Measurements from ENCODE around the gene HLA-DRB5.
"Not testable (repeated sequence)": the region's sequence is repeated elsewhere in the genome, so short reads cannot be mapped to it uniquely, and the experiment has no call there.

Gene HLA-DRB5

GRCh38 chr6:32529697-32530430 is at the start of gene HLA-DRB5:
Gene HLA-DRB5, minus strand, starts transcription at chr6:32530287. Its CDS starts 63 bp downstream, at chr6:32530224.
- peak; percentile 2 for DNase-seq

GRCh38 chr6:32578962-32579361 is 48.9 kb upstream of the HLA-DRB5 start:
- DNase-seq, result no peak

DNA sequence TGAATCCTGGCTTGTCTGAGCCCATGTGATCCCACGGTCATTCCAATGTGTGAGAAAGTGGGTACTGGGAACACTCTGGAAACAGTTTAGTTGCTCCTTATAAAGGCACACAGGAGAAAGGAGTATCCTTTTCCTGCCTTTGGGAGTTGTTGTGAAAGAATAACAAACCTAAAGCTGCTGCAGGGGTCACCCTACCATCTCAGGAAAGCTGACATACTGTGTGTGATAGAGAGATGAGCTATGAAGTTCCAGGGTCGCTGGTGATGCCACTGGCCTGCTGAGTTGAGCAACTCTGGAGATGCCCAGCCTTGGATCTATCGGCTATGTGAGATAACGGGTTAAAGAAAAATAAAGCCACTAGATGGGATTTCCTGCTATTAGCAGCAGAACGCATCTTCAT is 47.4 kb upstream of the HLA-DRB5 start:
- not testable (repeated sequence) for DNase-seq

DNA sequence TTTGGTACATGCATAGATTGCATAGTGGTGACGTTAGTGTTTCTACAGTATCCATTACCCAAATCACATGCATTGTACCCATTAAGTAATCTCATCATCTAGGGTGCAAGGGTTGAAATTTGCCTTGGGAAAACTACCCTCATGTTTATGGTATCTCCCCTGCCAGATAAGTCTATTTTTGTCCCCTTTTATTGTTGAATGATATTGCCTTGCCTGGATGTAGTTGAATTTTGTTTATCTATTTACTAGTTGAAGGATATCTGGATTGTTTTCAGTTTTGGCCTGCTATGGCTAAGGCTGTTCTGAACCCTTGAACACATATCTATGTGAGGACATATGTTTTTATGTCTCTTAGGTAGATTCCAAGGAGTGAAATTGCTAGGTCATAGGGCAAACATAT is 46.2 kb upstream of the HLA-DRB5 start:
- no peak for DNase-seq

DNA sequence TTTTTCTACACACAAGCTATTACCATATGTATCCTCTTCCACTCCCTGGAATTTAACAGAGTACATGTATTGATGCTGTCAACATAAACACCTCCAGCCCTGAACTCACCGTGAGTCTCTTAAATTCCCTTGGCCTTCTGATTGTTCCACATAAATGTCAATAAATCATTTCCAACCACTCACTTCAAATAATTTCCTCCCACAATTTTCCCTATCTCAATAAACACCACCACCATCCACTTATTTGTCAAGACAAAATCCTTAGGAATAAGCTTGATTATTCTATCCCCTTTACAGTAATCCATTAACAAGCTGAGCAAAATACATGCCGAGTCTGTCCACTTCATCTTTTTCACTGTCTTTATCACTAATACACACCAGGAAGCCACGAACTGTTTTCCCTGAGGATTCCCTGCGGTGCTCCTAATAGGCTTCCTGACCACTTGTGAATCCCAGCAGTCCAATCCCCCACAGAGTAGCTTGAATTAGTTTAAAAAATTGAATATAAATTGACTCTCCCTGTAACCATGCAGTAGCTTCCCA is 40.3 kb upstream of the HLA-DRB5 start:
- DNase-seq, result no peak

DNA sequence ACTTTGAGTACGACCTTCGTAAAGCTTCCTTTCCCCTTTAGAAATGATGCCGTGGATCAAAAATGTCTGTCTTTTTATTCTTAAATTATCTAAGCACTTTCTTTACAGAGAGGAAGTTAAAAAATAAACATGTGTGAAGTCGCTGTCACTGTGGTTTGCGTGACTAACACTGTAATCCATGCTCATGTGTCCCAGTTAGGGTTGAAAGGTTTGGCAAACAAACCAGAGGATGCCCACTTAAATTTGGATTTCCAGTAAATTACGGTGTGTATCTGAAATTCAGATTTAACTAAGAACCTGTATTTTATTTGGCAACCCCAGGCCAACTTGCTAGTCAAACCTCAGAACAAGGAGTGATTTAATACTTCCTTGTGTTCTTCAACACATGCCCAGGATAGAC is 38.5 kb upstream of the HLA-DRB5 start:
- no peak for DNase-seq

DNA sequence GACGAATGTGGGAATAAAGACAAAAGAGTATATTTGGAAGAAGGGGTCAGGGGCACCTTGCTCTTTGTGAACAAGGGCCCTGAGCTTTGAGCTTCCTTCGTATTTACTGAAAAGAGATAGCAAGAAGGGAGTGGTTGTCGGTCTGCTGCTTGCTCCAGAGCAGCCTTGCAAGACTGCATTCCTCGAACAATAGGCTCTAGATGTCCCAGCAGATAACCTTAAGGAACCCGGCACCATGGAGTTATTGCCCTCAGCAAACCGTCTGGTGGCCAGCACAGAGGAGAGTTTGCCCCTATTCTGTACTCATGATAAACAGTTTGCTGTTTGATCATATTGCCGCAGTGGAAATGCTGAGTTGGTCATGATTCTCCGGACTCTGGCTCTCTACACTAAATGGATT is 36.9 kb upstream of the HLA-DRB5 start:
- DNase-seq, result no peak

GRCh38 chr6:32565511-32565910 is 35.4 kb upstream of the HLA-DRB5 start:
- no peak for DNase-seq

- no peak for DNase-seq
These were observed 32.9 kb upstream of the HLA-DRB5 start for GRCh38 chr6:32562940-32563339.

DNA sequence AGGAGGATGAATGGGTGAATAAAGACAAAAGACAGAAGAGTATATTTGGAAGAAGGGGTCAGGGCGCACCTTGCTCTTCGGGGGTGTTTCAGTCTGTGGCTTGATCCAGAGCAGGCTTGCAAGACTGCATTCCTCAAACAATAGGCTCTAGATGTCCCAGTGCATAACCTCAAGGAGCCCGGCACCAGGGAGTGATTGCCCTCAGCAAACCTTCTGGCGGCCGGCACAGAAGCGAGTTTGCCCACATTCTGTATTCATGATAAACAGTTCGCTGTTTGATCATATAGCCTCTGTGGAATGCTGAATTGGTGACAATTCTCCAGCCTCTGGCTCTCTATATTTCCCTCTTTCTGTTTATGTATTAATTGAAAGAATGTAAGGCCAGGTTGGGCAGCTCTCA is 29.7 kb upstream of the HLA-DRB5 start:
- no peak for DNase-seq

DNA sequence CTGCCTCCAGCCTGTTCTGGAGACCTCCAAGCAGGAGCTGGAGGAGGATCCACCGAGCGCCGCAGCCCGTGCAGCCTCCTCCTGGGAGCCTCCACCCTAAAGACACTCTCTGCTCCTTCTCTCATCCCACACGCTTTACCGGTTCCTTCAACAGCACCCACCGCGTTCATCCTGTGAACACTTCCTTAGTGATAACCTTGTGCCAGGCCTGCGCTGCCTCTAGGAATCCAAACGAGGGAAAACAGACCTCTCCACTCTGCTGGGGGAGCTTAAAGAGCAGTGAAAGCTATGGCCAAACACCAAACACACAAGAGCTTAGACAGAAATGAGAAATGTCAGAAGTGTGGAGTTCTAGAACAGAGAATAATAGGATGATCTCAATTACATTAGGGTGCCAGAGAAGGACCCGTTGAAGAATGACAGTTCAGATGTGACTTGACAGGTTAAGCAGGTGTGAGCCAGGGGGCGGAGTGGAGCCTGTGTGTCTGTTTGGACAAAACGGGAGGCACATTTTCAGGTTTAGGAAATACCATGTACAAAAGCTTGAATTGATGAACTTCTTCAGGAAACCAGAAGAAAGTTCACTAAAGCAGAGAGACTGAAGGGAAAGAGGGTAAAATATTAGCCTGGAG is 28.5 kb upstream of the HLA-DRB5 start:
- DNase-seq, result no peak

- DNase-seq, result no peak
These were observed 24.3 kb upstream of the HLA-DRB5 start for GRCh38 chr6:32554116-32554965.

GRCh38 chr6:32553037-32553742 is 23.1 kb upstream of the HLA-DRB5 start:
- no peak for DNase-seq

DNA sequence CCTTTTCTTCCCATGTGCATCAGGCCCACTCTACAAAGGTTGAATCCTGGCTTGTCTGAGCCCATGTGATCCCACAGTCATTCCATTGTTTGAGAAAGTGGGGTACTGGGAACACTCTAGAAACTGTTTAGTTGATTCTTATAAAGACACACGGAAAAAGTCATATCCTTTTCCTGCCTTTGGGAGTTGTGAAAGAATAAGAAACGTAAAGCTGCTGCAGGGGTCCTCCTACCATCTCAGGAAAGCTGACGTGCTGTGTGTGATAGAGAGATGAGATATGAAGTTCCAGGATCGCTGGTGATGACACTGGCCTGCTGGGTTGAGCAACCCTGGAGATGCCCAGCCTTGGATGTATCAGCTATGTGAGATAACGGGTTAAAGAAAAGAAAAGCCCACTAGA is 21.3 kb upstream of the HLA-DRB5 start:
- no peak for DNase-seq

- no peak for DNase-seq
These were observed 9.8 kb upstream of the HLA-DRB5 start for GRCh38 chr6:32539839-32540238.

- not testable (repeated sequence) for DNase-seq
These were observed 325 bp upstream of the HLA-DRB5 start for GRCh38 chr6:32530431-32530793.

GRCh38 chr6:32522302-32523047 is 7.6 kb downstream of the HLA-DRB5 start:
- no peak for DNase-seq

- no peak for DNase-seq
These were observed 10.2 kb downstream of the HLA-DRB5 start for GRCh38 chr6:32519910-32520258.

DNA sequence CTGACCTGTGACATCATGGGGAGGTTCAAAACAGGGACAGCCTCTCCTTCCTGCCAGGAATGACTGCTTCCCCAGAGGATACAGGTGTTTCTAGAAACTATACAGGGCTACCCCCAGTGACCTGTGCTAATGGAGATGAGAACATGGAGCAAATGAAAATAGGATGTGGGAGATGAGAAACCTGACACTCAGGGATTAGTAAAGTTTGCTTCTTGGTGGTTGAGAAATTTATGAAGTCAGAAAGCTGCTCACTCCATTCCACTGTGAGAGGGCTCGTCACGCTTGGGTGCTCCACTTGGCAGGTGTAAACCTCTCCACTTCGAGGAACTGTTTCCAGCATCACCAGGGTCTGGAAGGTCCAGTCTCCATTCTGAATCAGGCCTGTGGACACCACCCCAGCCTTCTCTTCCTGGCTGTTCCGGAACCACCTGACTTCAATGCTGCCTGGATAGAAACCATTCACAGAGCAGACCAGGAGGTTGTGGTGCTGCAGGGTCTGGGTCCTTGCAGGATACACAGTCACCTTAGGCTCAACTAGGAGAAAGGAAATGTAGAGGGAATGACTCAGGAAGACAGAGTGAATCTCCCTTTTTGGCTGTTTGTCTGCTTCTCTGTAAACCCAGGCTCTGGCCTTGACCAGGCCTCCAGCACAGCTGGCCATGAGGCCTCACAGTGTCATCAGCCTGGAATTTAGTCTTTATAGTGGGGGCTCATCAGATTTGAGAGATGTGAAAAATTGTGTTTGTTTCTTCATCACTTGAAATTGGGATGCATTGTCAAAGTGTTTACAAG is 10.8 kb downstream of the HLA-DRB5 start:
- no peak for DNase-seq

GRCh38 chr6:32517654-32518445 is 12.2 kb downstream of the HLA-DRB5 start:
- no peak for DNase-seq

GRCh38 chr6:32501016-32501415 is 29.1 kb downstream of the HLA-DRB5 start:
- no peak for DNase-seq

All from hematopoietic multipotent progenitor cell treated with erythropoietin and hydrocortisone succinate and interleukin-3 and kit ligand, for 8 days (in vitro differentiated cells).